HG03460 (cell line): ENCODE measurements around the gene METRN.
"Not testable (repeated sequence)": the region's sequence is repeated elsewhere in the genome, so short reads cannot be mapped to it uniquely, and the experiment has no call there.

Experiments
- ATAC-seq: cut with Tn5 transposase; IDR thresholded peaks from one replicate; pipeline ENCODE4 v1.9.1; 2021; ENCODE audit not compliant: unreplicated experiment

The METRN gene

DNA sequence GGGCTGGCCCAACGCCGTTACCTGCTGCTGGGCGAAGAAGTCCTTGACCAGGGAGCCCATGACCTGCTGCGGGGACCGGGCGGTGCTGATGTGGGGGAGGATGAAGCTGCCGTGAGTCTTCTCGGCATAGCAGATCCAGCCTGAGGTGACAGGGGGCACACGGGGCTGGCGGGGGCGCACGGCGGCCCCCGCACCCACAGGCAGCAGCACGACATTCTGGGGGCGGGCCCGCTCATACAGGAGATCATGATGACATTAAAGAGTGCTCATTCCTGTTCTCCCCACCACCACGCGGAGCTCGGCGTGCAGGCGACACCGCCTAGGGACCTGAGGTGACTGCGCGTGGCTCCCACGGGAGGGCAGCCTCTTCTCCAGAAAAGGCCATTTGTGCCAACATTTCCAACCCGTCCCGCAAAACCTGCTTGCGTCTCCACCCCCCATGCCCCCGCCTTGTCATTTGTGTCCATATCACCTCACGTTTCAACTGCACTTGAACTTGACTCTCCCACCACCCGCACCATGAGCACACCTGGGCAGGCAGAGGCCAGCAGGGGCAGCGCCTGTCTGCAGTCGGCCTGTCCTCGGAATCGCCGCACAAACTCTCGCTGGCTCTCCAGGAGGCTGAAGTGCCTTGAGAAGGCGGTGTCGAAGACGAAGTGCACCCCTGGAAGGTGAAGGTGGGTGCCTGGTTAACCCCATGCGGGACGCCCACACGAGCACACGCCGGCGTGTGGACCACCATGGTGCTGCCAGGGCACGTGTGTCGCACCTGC, 19.5 kb downstream of the METRN start:
- no peak for ATAC-seq

- no peak for ATAC-seq
Measured at GRCh38 chr16:734981-735881, 20.3 kb downstream of the METRN start.

DNA sequence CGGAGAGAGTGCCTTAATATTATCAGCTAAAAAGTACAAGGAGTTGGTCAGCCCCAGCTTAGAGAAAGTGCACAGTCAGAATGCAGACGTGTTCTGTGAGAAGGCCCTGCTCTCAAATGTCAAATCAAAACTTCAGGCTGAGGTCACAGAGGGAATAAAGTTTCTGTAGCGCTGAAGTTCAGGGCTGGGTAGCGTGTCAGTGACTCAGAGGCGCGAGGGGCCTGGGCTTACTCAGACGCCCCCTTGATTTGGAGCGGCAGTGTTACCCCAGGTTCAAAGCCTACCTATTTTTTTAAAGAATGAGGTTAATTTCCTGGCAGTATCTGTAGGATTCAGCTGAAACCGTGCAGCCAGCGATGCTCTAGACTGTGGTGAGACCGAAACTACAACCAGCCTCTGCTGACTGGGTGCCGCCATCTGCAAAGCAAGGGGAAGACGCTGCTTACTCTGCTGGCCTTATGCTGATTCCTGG, 21.1 kb downstream of the METRN start:
- no peak for ATAC-seq

- no peak for ATAC-seq
Measured at GRCh38 chr16:736936-737481, 22.1 kb downstream of the METRN start.

DNA sequence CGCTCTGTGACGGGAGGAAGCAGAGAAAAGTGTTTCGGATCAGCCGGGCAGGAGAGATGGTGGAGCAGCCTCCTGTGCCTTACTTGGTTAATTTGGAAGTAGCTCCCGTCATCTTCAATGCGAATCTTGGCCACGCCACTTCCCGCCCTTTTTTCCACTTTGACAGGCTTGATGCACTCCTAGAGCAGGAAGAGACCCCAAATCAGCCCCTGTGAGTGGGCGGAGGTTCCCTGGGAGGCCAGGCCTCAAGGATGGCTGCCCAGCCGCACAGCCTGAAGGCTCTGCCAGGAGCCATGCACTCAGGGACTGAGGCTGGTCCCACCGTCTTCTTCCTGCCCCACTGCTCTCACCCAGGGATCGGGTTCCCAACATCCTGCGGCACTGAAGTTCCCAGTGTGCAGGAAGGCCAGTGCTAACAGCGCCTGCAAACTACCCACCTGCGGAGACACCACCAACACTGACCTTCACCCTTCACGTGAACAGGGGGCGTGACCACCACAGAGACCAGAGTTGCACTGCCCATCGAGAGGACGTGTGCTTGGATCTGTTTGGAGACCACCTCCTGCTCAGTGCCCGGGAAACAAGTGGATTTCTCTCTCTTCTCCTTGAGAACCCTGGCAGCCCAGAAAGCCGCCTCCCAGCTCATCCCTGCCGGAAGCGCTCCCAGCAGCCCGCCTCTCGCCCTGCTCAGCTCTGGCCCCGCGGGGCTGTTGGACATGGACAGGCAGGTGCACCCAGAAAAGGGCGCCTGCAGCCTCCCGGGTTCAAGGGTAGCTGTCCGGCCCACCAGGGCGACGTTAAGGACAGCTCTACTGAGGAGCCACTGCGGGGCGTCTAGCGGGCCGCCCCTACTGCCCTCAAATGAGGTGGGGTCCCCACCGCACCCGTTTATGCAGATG, 24.9 kb downstream of the METRN start:
- ATAC-seq, result no peak

DNA sequence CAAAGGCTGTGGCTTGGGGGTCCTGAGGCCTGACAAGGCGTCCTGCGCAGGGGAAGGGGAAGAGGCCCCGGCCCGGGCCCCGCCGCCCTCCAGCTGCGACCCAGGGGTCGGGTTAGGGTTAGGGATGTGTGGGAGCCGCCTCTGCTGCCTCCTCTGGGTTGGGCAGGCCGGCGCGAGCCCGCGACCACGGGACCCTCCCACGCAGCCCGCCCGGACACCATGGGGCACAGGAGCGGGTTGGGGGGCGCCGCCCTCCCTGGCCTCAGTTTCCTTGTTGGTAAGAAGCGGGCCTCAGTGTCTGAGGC, 25.5 kb downstream of the METRN start:
- peak; percentile 6 for ATAC-seq

GRCh38 chr16:740764-741505, 26.0 kb downstream of the METRN start, which contains the start of gene CIAO3:
TSS of gene CIAO3 (minus strand) at chr16:740997. CDS start at chr16:740985, 12 bp downstream.
- ATAC-seq, result peak; percentile 70

GRCh38 chr16:741986-742629, 27.2 kb downstream of the METRN start:
- ATAC-seq, result no peak

DNA sequence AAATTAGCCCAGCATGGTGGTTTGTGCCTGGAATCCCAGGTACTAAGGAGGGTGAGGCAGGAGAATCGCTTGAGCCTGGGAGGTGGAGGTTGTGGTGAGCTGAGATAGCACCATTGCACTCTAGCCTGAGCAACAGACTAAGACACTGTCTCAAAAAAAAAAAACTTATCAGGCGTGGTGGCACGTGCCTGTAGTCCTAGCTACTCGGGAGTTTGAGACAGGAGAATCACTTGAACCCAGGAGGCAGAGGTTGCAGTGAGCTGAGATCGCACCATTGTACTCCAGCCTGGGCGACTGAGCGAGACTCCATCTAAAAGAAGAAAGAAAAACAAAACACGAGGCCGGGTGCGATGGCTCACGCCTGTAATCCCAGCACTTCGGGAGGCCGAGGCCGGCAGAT, 28.0 kb downstream of the METRN start:
- ATAC-seq, result not testable (repeated sequence)

DNA sequence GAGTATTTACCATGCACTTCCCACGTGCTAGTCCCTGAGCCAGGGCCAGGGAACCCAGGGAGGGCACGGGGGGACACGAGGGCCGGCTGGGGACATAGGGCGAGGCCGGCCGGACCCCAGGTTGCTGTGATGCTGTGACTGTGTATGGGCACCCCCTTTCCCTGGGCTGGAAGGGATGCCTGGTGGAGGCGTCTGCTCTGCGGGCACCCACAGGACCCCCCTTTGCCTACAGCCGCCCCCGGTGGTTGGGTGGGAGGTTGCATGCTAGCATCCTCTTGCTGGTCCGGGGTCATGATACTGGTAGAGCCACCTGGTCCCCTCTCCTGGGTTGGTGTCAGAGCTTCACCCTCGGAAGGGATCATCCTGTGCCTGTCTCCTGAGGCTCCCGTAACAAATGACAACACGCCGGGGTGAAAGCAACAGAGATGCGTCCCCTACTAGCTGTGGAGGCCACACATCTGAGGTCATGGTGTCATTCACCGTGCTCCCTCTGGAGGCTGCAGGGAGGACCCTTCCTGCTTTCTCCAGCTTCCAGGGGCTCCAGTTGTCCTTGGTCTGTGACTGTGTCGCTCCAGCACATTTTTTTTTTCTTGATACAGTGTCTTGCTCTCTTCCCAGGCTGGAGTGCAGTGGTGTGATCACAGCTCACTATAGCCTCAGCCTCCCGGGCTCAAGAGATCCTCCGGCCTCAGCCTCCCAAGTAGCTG, 29.0 kb downstream of the METRN start:
- ATAC-seq, result no peak

DNA sequence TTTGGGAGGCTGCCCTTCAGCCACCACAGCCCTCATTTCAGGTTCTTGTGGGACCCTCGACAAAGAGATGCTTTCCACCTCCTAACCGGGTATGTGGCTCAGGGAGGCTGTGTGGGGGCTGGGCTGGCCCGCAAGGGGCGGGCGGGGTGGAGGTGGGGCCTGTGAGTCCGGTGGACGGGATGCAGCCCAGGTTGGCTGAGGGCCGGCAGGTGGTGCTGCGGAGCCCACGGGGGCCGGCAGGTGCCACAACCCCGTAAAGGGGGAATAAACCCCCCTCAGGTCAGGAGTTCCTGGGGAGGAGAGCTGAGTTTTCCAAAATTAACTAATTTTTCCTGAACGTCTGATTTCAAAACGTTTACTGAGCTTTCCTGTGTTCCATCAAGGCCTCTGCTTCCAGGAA, 30.8 kb downstream of the METRN start:
- ATAC-seq, result no peak

DNA sequence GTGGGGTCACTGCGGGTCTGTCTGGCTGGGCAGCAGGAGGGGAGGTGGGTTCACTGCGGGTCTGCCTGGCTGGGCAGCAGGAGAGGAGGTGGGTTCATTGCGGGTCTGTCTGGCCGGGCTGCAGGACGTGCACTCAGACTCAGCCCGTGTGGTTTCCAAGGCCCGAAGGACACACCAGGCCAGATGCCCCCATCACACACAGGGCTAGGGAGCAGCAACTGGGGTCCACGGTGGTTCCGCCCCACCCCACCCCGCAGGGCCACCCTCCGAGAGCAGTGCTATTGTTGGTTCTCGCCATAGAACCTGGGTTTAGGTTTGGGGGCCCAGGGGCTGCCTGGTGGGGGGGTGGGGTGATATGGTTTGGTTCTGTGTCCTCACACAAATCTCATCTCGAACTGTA, 31.7 kb downstream of the METRN start:
- ATAC-seq, result no peak

DNA sequence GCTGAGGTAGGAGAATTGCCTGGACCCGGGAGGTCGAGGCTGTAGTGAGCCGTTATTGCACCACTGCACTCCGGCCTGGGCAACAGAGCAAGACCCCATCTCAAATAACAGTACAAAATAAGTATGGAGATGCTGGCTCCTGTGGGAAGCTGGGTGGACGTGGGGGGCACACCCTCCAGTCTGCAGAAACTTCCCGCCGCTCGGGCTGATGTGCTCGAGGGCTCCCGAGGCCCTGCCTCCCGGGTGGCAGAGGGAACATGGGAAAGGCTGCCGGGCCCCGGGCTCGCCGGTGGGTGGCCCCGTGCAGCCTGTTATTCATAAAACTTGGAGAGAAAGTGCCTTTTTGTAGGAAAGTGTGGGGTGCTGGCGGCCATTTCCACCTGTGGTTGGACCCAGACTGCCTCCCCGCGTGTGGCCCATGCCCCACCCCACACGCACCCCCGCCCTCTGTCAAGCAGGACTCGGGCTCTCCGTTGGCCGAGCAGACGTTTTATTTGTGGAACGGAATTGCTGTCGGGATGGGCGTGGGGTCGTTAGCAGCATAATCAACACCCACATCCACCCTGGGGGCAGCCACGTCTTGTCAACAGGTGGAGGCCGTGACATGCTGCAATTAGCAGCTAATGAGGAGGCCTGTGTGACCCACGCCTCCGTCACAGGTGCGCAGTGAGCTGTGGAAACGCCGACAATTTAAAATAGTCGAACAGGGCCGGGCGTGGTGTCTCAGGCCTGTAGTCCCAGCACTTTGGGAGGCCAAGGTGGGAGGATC, 33.2 kb downstream of the METRN start:
- ATAC-seq, result no peak

DNA sequence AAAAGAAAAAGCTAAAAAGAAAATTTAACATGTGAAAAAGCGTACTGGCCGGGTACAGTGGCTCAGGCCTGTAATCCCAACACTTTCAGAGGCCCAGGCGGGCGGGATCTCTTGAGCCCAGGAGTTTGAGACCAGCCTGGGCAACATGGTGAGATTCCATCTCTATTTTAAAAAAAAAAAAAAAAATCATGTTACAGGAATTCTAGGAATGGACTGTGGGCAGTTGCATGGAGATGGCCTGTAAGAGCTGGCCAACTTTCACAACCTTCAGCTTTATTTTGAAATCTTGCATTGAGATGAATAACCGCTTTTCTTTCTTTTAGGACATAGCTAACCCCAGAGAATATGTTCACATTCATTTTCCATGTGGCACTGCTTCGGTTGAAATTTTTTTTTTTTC, 34.1 kb downstream of the METRN start:
- no peak for ATAC-seq

DNA sequence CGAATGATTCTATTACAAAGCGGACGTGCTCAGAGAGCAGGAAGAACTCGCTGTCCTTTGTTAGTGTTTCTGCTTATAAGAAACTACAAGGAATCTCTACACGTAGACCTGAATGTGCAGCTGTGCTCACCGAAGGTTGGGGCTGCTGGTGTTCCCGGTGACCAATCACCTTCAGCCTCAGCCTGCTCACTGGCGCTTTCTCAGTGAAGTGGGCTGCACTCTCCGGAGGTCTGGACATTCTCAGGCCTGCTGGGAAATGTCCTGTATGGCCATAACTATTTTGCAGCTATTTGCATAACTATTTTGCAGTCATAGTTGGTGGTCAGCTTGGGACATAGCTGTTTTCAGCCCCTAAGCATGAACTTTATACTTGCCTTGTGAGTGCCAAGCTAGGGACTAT, 35.6 kb downstream of the METRN start:
- ATAC-seq, result no peak

DNA sequence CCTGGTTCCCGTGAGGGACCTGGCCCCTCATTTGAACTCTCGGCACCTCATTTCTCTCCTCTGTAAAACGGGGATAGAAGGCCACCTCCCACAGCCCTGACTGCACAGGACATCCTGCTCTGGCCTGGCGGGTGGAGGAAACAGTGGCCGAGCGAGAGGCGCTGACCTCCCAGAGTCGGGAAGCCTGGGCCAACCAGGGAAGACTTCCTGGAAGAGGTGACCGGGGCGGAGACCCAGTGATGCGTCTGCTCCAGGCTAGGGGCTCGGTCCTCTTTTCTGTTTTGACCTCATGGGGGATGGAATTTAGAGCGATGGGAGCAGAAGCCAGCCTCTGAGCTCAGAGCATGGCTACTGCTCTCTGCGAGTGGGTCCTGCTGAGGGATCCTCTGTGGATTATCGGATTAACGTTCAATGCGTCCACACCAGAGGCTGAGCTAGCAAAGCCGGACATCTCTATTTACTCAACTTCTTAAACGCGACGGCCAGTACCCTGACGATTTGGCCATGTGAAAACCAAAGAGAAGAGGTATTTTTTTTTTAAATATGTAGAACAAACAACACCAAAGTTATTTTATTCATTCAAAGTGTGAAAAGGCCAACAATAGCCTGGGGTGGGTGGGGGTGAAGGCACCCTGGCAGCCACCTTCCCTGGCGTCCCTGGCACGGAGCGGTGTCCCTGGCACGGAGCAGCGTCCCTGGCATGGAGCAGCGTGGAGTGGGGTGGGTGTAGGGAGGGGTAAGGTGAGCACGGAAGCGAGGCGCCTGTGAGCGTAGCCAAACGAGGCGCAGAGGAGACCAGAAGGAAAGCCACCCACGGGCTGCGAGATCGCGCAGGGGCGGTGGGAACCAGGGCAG, 36.5 kb downstream of the METRN start:
- no peak for ATAC-seq

GRCh38 chr16:752007-752312, 37.0 kb downstream of the METRN start:
- ATAC-seq, result no peak
